H9 (cell line): Measurements from ENCODE around the gene PXDC1. TPM values are rescaled to one million over a fixed set of nuclear protein-coding genes. Genes with fewer than 3 reads are reported as not detected.

ENCODE experiments used
- DNase-seq: peaks from one replicate; pipeline ENCODE4 v3.0.0-alpha.2; 2017
- H2AFZ ChIP-seq: one replicate; pipeline ENCODE4 v1.6.1; 2013; ENCODE audit warnings: mild to moderate bottlenecking, low read length, control low read depth, moderate library complexity
- H2AK5ac ChIP-seq: 2 replicates; pipeline ENCODE4 v1.6.1; 2013; ENCODE audit warnings: low read length, control low read depth, mixed read lengths; ENCODE audit not compliant: insufficient read length
- H2BK120ac ChIP-seq: one replicate; pipeline ENCODE4 v1.6.1; 2013; ENCODE audit warnings: low read depth, mild to moderate bottlenecking, low read length, control low read depth, inconsistent platforms; ENCODE audit not compliant: poor library complexity, severe bottlenecking
- H2BK12ac ChIP-seq: 2 replicates; pipeline ENCODE4 v1.6.1; 2013; ENCODE audit warnings: low read length, control low read depth, mixed read lengths, low read depth; ENCODE audit not compliant: insufficient read length
- H2BK15ac ChIP-seq: 2 replicates; pipeline ENCODE4 v1.6.1; 2013; ENCODE audit warnings: low read depth, low read length, control low read depth
- H2BK20ac ChIP-seq: one replicate; pipeline ENCODE4 v1.6.1; 2013; ENCODE audit warnings: low read depth, mild to moderate bottlenecking, low read length, control low read depth, inconsistent platforms; ENCODE audit not compliant: poor library complexity, severe bottlenecking
- H2BK5ac ChIP-seq: 2 replicates; pipeline ENCODE4 v1.6.1; 2013; ENCODE audit warnings: low read length, control low read depth, mixed read lengths; ENCODE audit not compliant: insufficient read length
- H3K14ac ChIP-seq: 2 replicates; pipeline ENCODE4 v1.6.1; 2013; ENCODE audit warnings: low read length, control low read depth; ENCODE audit not compliant: insufficient read depth
- H3K18ac ChIP-seq: 2 replicates; pipeline ENCODE4 v1.6.1; 2013; ENCODE audit warnings: low read depth, mild to moderate bottlenecking, mixed read lengths, low read length, control low read depth; ENCODE audit not compliant: insufficient read length
- H3K23ac ChIP-seq: 2 replicates; pipeline ENCODE4 v1.6.1; 2013; ENCODE audit warnings: low read length, control low read depth, mixed read lengths, low read depth; ENCODE audit not compliant: insufficient read length
- H3K23me2 ChIP-seq: 2 replicates; pipeline ENCODE4 v1.6.1; 2013; ENCODE audit warnings: low read depth, mild to moderate bottlenecking, mixed read lengths, low read length, control low read depth; ENCODE audit not compliant: insufficient read length, poor library complexity, severe bottlenecking
- H3K27ac ChIP-seq: 2 replicates; pipeline ENCODE4 v1.5.1; 2013; ENCODE audit warnings: low read length, control low read depth, mixed read lengths, low read depth; ENCODE audit not compliant: insufficient read length
- H3K27me3 ChIP-seq: 2 replicates; pipeline ENCODE4 v1.6.1; 2013; ENCODE audit warnings: low read length, control low read depth, inconsistent platforms; ENCODE audit not compliant: insufficient read depth
- H3K4ac ChIP-seq: 2 replicates; pipeline ENCODE4 v1.6.1; 2013; ENCODE audit warnings: low read depth, mild to moderate bottlenecking, control low read depth, inconsistent platforms, low read length, moderate library complexity
- H3K4me1 ChIP-seq: 2 replicates; pipeline ENCODE4 v1.6.1; 2013; ENCODE audit warnings: low read length, control low read depth, inconsistent platforms; ENCODE audit not compliant: insufficient read depth
- H3K4me2 ChIP-seq: 2 replicates; pipeline ENCODE4 v1.6.1; 2013; ENCODE audit warnings: low read length, control low read depth, mixed read lengths; ENCODE audit not compliant: insufficient read length, insufficient read depth
- H3K56ac ChIP-seq: 2 replicates; pipeline ENCODE4 v1.6.1; 2013; ENCODE audit warnings: low read depth, mild to moderate bottlenecking, mixed read lengths, low read length, control low read depth; ENCODE audit not compliant: insufficient read length
- H3K79me1 ChIP-seq: 2 replicates; pipeline ENCODE4 v1.6.1; 2013; ENCODE audit warnings: low read depth, mild to moderate bottlenecking, moderate library complexity, low read length, control low read depth, inconsistent platforms; ENCODE audit not compliant: insufficient read depth, poor library complexity, severe bottlenecking
- H3K79me2 ChIP-seq: 2 replicates; pipeline ENCODE4 v1.6.1; 2013; ENCODE audit warnings: low read length, control low read depth, inconsistent platforms; ENCODE audit not compliant: insufficient read depth
- H3K9ac ChIP-seq: 2 replicates; pipeline ENCODE4 v1.6.1; 2013; ENCODE audit warnings: low read length, control low read depth, mixed read lengths; ENCODE audit not compliant: insufficient read length; ENCODE audit errors: extremely low read depth
- H3K9me3 ChIP-seq: one replicate; pipeline ENCODE4 v1.6.1; 2013; ENCODE audit warnings: low read depth, low read length, inconsistent platforms; ENCODE audit not compliant: control insufficient read depth
- H3T11ph ChIP-seq: one replicate; pipeline ENCODE4 v1.6.1; 2013; ENCODE audit warnings: mild to moderate bottlenecking, low read length, control low read depth, inconsistent platforms
- H4K20me1 ChIP-seq: one replicate; pipeline ENCODE4 v1.6.1; 2013; ENCODE audit not compliant: control insufficient read depth, insufficient read length, insufficient read depth
- H4K5ac ChIP-seq: 2 replicates; pipeline ENCODE4 v1.6.1; 2013; ENCODE audit warnings: low read depth, mild to moderate bottlenecking, mixed read lengths, low read length, control low read depth; ENCODE audit not compliant: insufficient read length
- H4K8ac ChIP-seq: replicated peaks from 2 replicates; pipeline ENCODE4 v1.6.1; 2013; ENCODE audit warnings: low read length, control low read depth, mixed read lengths, low read depth; ENCODE audit not compliant: insufficient read length
- H4K91ac ChIP-seq: 2 replicates; pipeline ENCODE4 v1.6.1; 2013; ENCODE audit warnings: low read depth, mild to moderate bottlenecking, moderate library complexity, mixed read lengths, low read length, control low read depth; ENCODE audit not compliant: insufficient read length
- H3K27ac Mint-ChIP-seq, 3 experiments: 2 replicates in 2 of 3; 3 replicates in 1 of 3; pipeline ENCODE4 v1.8.0; 2020 to 2021; ENCODE audit warnings: mixed read lengths in 3 of 3, mild to moderate bottlenecking in 1 of 3, moderate library complexity in 1 of 3
- H3K27me3 Mint-ChIP-seq: 2 replicates; pipeline ENCODE4 v1.8.0; 2021; ENCODE audit warnings: low read depth, mild to moderate bottlenecking, moderate library complexity, mixed read lengths
- H3K36me3 Mint-ChIP-seq, 3 experiments: 2 replicates in 2 of 3; 3 replicates in 1 of 3; pipeline ENCODE4 v1.8.0; 2020 to 2021; ENCODE audit warnings: low read depth in 3 of 3, mixed read lengths in 3 of 3; ENCODE audit not compliant: insufficient read depth in 1 of 3
- H3K4me1 Mint-ChIP-seq, 2 experiments: 2 replicates each; pipeline ENCODE4 v1.8.0; 2020; ENCODE audit warnings: mixed read lengths in 2 of 2
- H3K4me3 Mint-ChIP-seq, 2 experiments: 2 replicates in 1 of 2; 3 replicates in 1 of 2; pipeline ENCODE4 v1.8.0; 2020 to 2021; ENCODE audit warnings: mild to moderate bottlenecking in 2 of 2, mixed read lengths in 2 of 2, moderate library complexity in 1 of 2
- H3K9me3 Mint-ChIP-seq, 2 experiments: 2 replicates in 1 of 2; 3 replicates in 1 of 2; pipeline ENCODE4 v1.8.0; 2020; ENCODE audit warnings: mild to moderate bottlenecking in 2 of 2, mixed read lengths in 2 of 2, moderate library complexity in 1 of 2
- CTCF ChIP-seq: fragments of 200-600 bp; sonication (generic); conservative IDR thresholded peaks from 3 replicates; pipeline ENCODE4 v1.8.0; 2021; ENCODE audit warnings: antibody characterized with exemption, mild to moderate bottlenecking
- WGBS: extraction: QIAGEN DNeasy Blood & Tissue Kit; methylation state at CpG from one replicate; pipeline ENCODE4 v1.1.7; 2013; ENCODE audit warnings: missing lambda C conversion rate, low lambda C conversion rate, mixed read lengths; ENCODE audit not compliant: insufficient read length; ENCODE audit errors: extremely low coverage; 5-methylcytosine and 5-hydroxymethylcytosine counted together
- total RNA-seq: library from RNA; stranded (reverse); gene quantifications from 2 replicates; pipeline ENCODE4 v1.2.1, GENCODE V29; 2021

Gene PXDC1
- total RNA-seq, 1 experiment from 2014 or later: 3.1 TPM

DNA sequence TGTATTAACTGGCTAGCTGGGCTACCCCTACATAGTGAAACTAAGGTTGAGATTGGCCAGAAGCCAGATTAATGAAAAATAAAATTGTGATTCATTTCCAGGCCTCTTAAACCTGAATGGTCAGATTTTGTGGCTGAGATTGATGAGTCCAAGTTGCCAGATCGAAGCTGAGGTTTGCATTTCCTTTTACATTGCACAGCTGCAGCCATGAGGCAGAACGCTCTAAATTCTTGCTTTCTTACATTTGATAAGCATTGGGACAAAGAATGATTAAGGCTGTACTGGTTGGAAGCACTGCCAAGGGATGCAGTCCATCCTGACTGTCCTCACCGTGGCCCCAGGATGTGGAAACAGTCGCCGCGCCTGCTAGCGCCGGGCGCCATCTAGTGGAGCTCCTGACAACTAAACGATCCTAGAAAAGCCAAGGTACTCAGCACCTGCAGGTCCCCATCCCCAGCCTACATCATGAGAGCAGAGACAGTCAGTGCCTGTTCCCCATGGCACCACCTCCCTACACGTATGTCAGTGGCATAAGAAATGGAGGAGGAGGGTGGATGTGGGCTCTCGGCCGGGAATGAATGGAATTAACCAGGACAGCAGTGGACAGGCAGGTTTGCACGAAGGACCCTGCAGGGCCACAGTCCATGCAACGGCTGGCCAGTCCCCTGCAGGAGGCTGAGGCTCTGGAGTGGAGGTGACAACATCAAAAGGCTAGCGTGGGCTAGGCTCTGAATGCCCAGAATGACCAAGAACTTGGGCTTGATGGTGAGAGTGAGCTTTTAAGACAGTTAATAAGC, 19.0 kb downstream of the PXDC1 start:
- H3K9ac ChIP-seq: no peak overlapping the region
- Mint-ChIP-seq H3K4me1 (peaks cover 9 to 12% of the 10 kb centered on the region in 2 experiments), H3K27ac (no peak overlapping the region), H3K4me3 (peak overlapping the region in 1 of 2 experiments; percentile 17; a peak in 1 of 5 replicates), H3K27me3 (peaks cover 2% of the 10 kb centered on the region; the same call in 1 of the 2 replicates), H3K36me3 (peaks cover 19 to 21% (median 19%) of the 10 kb centered on the region in 3 experiments), H3K9me3 (peaks cover 8 to 19% of the 10 kb centered on the region in 2 experiments; a peak in 4 of 5 replicates)
- H2BK20ac ChIP-seq: no peak overlapping the region
- H3K27me3 ChIP-seq: no peaks in the 10 kb centered on the region
- no peak overlapping the region for H3T11ph ChIP-seq
- no peak overlapping the region for H3K4me2 ChIP-seq
- H4K91ac ChIP-seq: no peak overlapping the region
- peak; percentile 92 for TF ChIP-seq CTCF
- no peak overlapping the region for H2AK5ac ChIP-seq
- no peaks in the 10 kb centered on the region for H3K4me1 ChIP-seq
- no peak overlapping the region for H3K56ac ChIP-seq
- no peak overlapping the region for H2AFZ ChIP-seq
- H3K4ac ChIP-seq: no peak overlapping the region
- H2BK12ac ChIP-seq: no peak overlapping the region
- DNase-seq: peak; percentile 76
- no CpG with 5 or more reads among the region's 16 CpGs for WGBS
- no peak overlapping the region for H4K5ac ChIP-seq
- no peak overlapping the region for H2BK5ac ChIP-seq
- no peak overlapping the region for H2BK120ac ChIP-seq
- H3K79me2 ChIP-seq: no peaks in the 10 kb centered on the region
- no peaks in the 10 kb centered on the region for H3K23me2 ChIP-seq
- no peak overlapping the region for H3K23ac ChIP-seq
- no peak overlapping the region for H3K14ac ChIP-seq
- no peaks in the 10 kb centered on the region for H3K9me3 ChIP-seq
- no peak overlapping the region for H3K27ac ChIP-seq
- H3K79me1 ChIP-seq: no peaks in the 10 kb centered on the region
- no peaks in the 10 kb centered on the region for H4K20me1 ChIP-seq
- no peak overlapping the region for H3K18ac ChIP-seq
- H2BK15ac ChIP-seq: no peak overlapping the region
- H4K8ac ChIP-seq: no peak overlapping the region
